Measurements from ENCODE around the gene G2E3.

GRCh38 chr14:30607156-30607780 lies 48.3 kb downstream of the G2E3 start:
- TF ChIP-seq CTCF (IDR thresholded peaks at IDR 0.05) (no peak), POLR2A (IDR thresholded peaks at IDR 0.05) (no peak)

Data from body of pancreas (tissue), 4 donors.